Chondrocyte (in vitro differentiated cells): ENCODE measurements around the gene MYO18B. TPM values are rescaled to one million over a fixed set of nuclear protein-coding genes. Genes with fewer than 3 reads are reported as not detected.

Experiments
- DNase-seq: peaks from one replicate; pipeline ENCODE4 v3.0.0; 2021; ENCODE audit warnings: mixed read lengths, low spot score
- H3K27ac Mint-ChIP-seq: one replicate; pipeline ENCODE4 v1.8.0; 2021; ENCODE audit warnings: mild to moderate bottlenecking, moderate library complexity, mixed read lengths; ENCODE audit not compliant: unreplicated experiment
- H3K27me3 Mint-ChIP-seq: 2 replicates; pipeline ENCODE4 v1.8.0; 2021; ENCODE audit warnings: low read depth, mixed read lengths
- H3K36me3 Mint-ChIP-seq: 2 replicates; pipeline ENCODE4 v1.8.0; 2021; ENCODE audit warnings: low read depth, mixed read lengths
- H3K4me1 Mint-ChIP-seq: 2 replicates; pipeline ENCODE4 v1.8.0; 2021; ENCODE audit warnings: low read depth, mild to moderate bottlenecking, mixed read lengths
- H3K4me3 Mint-ChIP-seq: one replicate; pipeline ENCODE4 v1.8.0; 2021; ENCODE audit warnings: mild to moderate bottlenecking, moderate library complexity, mixed read lengths; ENCODE audit not compliant: unreplicated experiment
- H3K9me3 Mint-ChIP-seq: 2 replicates; pipeline ENCODE4 v1.8.0; 2021; ENCODE audit warnings: low read depth, mixed read lengths
- CTCF ChIP-seq: fragments of 200-600 bp; sonication (generic); IDR thresholded peaks from 2 replicates; pipeline ENCODE4 v1.5.0; 2021; ENCODE audit warnings: antibody characterized with exemption, mild to moderate bottlenecking, moderate library complexity
- total RNA-seq: library from RNA; stranded (reverse); gene quantifications from 3 replicates; pipeline ENCODE4 v1.2.1, GENCODE V29; 2021

The MYO18B gene
- total RNA-seq, 1 donor from 2014 or later, result 0.20 TPM

DNA sequence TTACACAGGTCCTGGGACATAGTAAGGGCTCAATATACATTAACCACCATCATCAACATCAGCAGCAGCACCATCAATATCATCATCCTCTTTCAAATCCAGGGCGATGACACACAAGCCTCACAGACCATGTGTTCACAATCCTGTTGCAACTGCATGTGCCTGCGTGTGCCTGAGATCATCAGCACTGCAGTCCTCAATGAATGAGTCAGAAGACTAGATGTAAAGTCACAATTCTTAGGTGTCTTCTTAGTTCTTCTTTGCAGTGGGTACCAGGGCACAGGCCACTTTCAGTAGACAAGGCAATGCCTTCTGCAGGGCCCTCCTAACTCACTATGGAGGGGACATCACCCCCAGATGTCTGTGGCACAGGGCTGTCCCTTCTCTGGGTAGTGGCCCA lies 111.1 kb downstream of the MYO18B start:
- H3K4me3 Mint-ChIP-seq, result no peak overlapping the region
- no peaks in the 10 kb centered on the region for H3K4me1 Mint-ChIP-seq
- no peaks in the 10 kb centered on the region for H3K36me3 Mint-ChIP-seq
- H3K27me3 Mint-ChIP-seq, result peaks cover 12% of the 10 kb centered on the region
- no peak for DNase-seq
- TF ChIP-seq CTCF, result no peak
- no peak overlapping the region for H3K27ac Mint-ChIP-seq
- H3K9me3 Mint-ChIP-seq, result peaks cover under 1% of the 10 kb centered on the region

GRCh38 chr22:25853501-25854284 lies 111.7 kb downstream of the MYO18B start:
- no peaks in the 10 kb centered on the region for H3K36me3 Mint-ChIP-seq
- H3K4me3 Mint-ChIP-seq, result no peak overlapping the region
- peak; percentile 55 for TF ChIP-seq CTCF
- H3K27ac Mint-ChIP-seq, result no peak overlapping the region
- peaks cover 2% of the 10 kb centered on the region for H3K9me3 Mint-ChIP-seq
- no peak for DNase-seq
- H3K27me3 Mint-ChIP-seq, result peaks cover 10% of the 10 kb centered on the region
- no peaks in the 10 kb centered on the region for H3K4me1 Mint-ChIP-seq

DNA sequence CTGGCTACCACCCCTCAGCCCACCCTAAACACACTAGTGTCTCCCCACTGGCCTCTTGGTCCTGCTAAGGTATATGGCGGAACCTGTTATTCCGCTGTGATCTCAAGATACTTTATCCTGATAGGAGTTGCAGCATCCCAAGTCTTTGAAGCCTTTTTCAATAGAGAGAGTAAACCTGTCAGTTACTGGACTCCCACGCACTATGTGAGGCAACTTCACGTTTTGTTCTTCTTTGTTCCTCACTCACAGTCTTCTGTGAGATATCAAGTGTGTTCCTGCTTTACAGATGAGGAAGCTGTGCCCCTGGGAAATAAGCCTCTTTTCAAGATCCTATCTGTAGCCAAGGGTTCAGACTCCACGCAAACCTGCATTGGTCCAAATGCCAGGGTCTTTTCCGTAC lies 127.8 kb downstream of the MYO18B start:
- H3K36me3 Mint-ChIP-seq, result no peaks in the 10 kb centered on the region
- TF ChIP-seq CTCF, result no peak
- H3K4me3 Mint-ChIP-seq, result no peak overlapping the region
- no peaks in the 10 kb centered on the region for H3K9me3 Mint-ChIP-seq
- DNase-seq, result no peak
- H3K27ac Mint-ChIP-seq, result no peak overlapping the region
- no peaks in the 10 kb centered on the region for H3K4me1 Mint-ChIP-seq
- peaks cover 1% of the 10 kb centered on the region for H3K27me3 Mint-ChIP-seq

GRCh38 chr22:25874327-25874726 lies 132.3 kb downstream of the MYO18B start:
- Mint-ChIP-seq H3K4me1 (no peaks in the 10 kb centered on the region), H3K27ac (no peak overlapping the region), H3K4me3 (no peak overlapping the region), H3K36me3 (no peaks in the 10 kb centered on the region), H3K9me3 (no peaks in the 10 kb centered on the region), H3K27me3 (peaks cover 18% of the 10 kb centered on the region)
- DNase-seq, result no peak
- no peak for TF ChIP-seq CTCF

GRCh38 chr22:25875461-25875860 lies 133.5 kb downstream of the MYO18B start:
- no peaks in the 10 kb centered on the region for H3K4me1 Mint-ChIP-seq
- no peak overlapping the region for H3K27ac Mint-ChIP-seq
- H3K4me3 Mint-ChIP-seq, result no peak overlapping the region
- no peak for TF ChIP-seq CTCF
- peaks cover 20% of the 10 kb centered on the region for H3K27me3 Mint-ChIP-seq
- no peak for DNase-seq
- no peaks in the 10 kb centered on the region for H3K36me3 Mint-ChIP-seq
- H3K9me3 Mint-ChIP-seq, result no peaks in the 10 kb centered on the region
